HG02885 (cell line): Measurements from ENCODE around the gene KRTAP10-3.
"Not testable (repeated sequence)": the region's sequence is repeated elsewhere in the genome, so short reads cannot be mapped to it uniquely, and the experiment has no call there.

Source experiments
- ATAC-seq: cut with Tn5 transposase; IDR thresholded peaks from one replicate; pipeline ENCODE4 v1.9.1; 2021; ENCODE audit warnings: mild to moderate bottlenecking; ENCODE audit not compliant: unreplicated experiment, poor library complexity

KRTAP10-3 gene

GRCh38 chr21:44550807-44551206 is 7.8 kb downstream of the KRTAP10-3 start:
- ATAC-seq = no peak

GRCh38 chr21:44550285-44550684 is 8.3 kb downstream of the KRTAP10-3 start:
- ATAC-seq = not testable (repeated sequence)

GRCh38 chr21:44549525-44550211 is 8.9 kb downstream of the KRTAP10-3 start:
- no peak for ATAC-seq

GRCh38 chr21:44548922-44549321 is 9.7 kb downstream of the KRTAP10-3 start:
- no peak for ATAC-seq

GRCh38 chr21:44548381-44548780 is 10.2 kb downstream of the KRTAP10-3 start:
- ATAC-seq = no peak

- no peak for ATAC-seq
These were observed 10.8 kb downstream of the KRTAP10-3 start for GRCh38 chr21:44547656-44548331.

- no peak for ATAC-seq
These were observed 14.0 kb downstream of the KRTAP10-3 start for GRCh38 chr21:44544566-44544965.

- ATAC-seq = no peak
These were observed 15.9 kb downstream of the KRTAP10-3 start for GRCh38 chr21:44542716-44543115.

GRCh38 chr21:44540741-44541288 is 17.8 kb downstream of the KRTAP10-3 start:
- no peak for ATAC-seq

- ATAC-seq = no peak
These were observed 18.5 kb downstream of the KRTAP10-3 start, which contains the start of gene KRTAP10-1 for GRCh38 chr21:44539991-44540666. KRTAP10-1 (minus strand) TSS chr21:44540195; CDS start chr21:44540150, 45 bp downstream.

GRCh38 chr21:44539046-44539445 is 19.5 kb downstream of the KRTAP10-3 start:
- no peak for ATAC-seq

GRCh38 chr21:44537930-44538911 is 20.4 kb downstream of the KRTAP10-3 start:
- ATAC-seq = no peak

GRCh38 chr21:44535963-44536362 is 22.6 kb downstream of the KRTAP10-3 start:
- no peak for ATAC-seq

GRCh38 chr21:44534688-44535087 is 23.9 kb downstream of the KRTAP10-3 start:
- ATAC-seq = no peak

GRCh38 chr21:44533891-44534627 is 24.5 kb downstream of the KRTAP10-3 start:
- ATAC-seq = no peak

GRCh38 chr21:44533121-44533890 is 25.3 kb downstream of the KRTAP10-3 start:
- ATAC-seq = no peak

- no peak for ATAC-seq
These were observed 25.9 kb downstream of the KRTAP10-3 start for GRCh38 chr21:44532712-44533111.
